Measurements from ENCODE around the gene GOLPH3.

DNA sequence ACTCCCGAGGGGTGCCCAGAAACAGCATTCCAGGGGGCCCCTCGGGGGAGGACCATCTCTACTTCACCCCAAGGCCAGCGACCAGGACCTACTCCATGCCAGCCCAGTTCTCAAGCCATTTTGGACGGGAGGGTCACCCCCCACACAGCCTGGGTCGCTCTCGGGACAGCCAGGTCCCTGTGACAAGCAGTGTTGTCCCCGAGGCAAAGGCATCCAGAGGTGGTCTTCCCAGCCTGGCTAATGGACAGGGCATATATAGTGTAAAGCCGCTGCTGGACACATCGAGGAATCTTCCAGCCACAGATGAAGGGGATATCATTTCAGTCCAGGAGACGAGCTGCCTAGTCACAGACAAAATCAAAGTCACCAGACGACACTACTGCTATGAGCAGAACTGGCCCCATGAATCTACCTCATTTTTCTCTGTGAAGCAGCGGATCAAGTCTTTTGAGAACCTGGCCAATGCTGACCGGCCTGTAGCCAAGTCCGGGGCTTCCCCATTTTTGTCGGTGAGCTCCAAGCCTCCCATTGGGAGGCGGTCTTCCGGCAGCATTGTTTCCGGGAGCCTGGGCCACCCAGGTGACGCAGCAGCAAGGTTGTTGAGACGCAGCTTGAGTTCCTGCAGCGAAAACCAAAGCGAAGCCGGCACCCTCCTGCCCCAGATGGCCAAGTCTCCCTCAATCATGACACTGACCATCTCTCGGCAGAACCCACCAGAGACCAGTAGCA lies 83.9 kb downstream of the GOLPH3 start:
- TF ChIP-seq, protein P1, sequence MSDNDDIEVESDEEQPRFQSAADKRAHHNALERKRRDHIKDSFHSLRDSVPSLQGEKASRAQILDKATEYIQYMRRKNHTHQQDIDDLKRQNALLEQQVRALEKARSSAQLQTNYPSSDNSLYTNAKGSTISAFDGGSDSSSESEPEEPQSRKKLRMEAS (IDR thresholded peaks at IDR 0.05), result no peak
- TF ChIP-seq, protein P2, sequence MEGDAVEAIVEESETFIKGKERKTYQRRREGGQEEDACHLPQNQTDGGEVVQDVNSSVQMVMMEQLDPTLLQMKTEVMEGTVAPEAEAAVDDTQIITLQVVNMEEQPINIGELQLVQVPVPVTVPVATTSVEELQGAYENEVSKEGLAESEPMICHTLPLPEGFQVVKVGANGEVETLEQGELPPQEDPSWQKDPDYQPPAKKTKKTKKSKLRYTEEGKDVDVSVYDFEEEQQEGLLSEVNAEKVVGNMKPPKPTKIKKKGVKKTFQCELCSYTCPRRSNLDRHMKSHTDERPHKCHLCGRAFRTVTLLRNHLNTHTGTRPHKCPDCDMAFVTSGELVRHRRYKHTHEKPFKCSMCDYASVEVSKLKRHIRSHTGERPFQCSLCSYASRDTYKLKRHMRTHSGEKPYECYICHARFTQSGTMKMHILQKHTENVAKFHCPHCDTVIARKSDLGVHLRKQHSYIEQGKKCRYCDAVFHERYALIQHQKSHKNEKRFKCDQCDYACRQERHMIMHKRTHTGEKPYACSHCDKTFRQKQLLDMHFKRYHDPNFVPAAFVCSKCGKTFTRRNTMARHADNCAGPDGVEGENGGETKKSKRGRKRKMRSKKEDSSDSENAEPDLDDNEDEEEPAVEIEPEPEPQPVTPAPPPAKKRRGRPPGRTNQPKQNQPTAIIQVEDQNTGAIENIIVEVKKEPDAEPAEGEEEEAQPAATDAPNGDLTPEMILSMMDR (IDR thresholded peaks at IDR 0.05; ENCODE audit: low read depth, low read length, missing input control), result no peak
- TF ChIP-seq SP1 (IDR thresholded peaks at IDR 0.05) (no peak), GABPA (IDR thresholded peaks at IDR 0.05 in 1 of 2, conservative IDR thresholded peaks at IDR 0.05 in 1 of 2) (no peak), HNF4A (conservative IDR thresholded peaks at IDR 0.05) (no peak), YY1 (IDR thresholded peaks at IDR 0.05) (no peak), TAF1 (conservative IDR thresholded peaks at IDR 0.05) (no peak), FOXA1 (IDR thresholded peaks at IDR 0.05) (no peak)
- TF ChIP-seq, protein P3, sequence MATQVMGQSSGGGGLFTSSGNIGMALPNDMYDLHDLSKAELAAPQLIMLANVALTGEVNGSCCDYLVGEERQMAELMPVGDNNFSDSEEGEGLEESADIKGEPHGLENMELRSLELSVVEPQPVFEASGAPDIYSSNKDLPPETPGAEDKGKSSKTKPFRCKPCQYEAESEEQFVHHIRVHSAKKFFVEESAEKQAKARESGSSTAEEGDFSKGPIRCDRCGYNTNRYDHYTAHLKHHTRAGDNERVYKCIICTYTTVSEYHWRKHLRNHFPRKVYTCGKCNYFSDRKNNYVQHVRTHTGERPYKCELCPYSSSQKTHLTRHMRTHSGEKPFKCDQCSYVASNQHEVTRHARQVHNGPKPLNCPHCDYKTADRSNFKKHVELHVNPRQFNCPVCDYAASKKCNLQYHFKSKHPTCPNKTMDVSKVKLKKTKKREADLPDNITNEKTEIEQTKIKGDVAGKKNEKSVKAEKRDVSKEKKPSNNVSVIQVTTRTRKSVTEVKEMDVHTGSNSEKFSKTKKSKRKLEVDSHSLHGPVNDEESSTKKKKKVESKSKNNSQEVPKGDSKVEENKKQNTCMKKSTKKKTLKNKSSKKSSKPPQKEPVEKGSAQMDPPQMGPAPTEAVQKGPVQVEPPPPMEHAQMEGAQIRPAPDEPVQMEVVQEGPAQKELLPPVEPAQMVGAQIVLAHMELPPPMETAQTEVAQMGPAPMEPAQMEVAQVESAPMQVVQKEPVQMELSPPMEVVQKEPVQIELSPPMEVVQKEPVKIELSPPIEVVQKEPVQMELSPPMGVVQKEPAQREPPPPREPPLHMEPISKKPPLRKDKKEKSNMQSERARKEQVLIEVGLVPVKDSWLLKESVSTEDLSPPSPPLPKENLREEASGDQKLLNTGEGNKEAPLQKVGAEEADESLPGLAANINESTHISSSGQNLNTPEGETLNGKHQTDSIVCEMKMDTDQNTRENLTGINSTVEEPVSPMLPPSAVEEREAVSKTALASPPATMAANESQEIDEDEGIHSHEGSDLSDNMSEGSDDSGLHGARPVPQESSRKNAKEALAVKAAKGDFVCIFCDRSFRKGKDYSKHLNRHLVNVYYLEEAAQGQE (IDR thresholded peaks at IDR 0.05), result no peak
